ENCODE results near the gene PDE3A. TPM values are rescaled to one million over a fixed set of nuclear protein-coding genes. Genes with fewer than 3 reads are reported as not detected.

The PDE3A gene
- total and polyA plus RNA-seq, 2 donors, result 1.1 to 2.2 TPM

DNA sequence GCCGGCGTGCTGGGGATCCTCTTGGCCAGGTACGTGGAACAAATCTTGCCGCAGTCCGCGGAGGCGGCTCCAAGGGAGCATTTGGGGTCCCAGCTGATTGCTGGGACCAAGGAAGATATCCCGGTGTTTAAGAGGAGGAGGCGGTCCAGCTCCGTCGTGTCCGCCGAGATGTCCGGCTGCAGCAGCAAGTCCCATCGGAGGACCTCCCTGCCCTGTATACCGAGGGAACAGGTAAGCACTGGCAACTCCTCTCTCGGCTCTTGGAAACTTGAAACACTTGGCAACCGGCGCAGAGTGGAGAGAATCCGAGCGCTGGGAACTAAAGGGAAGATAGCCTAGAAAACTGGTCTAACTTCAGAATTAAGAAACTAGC, 1.7 kb downstream of the PDE3A start:
- Histone ChIP-seq H3K36me3 (ENCODE audit: control insufficient read depth in 2 of 2, insufficient read depth in 2 of 2, low read length in 1 of 2) (no peaks in the 10 kb centered on the region), H3K27ac (ENCODE audit: low read depth in 1 of 2, low read length in 1 of 2) (peak overlapping the region in 1 of 2 donors; percentile 12), H3K4me1 (ENCODE audit: control insufficient read depth in 2 of 2, insufficient read depth in 2 of 2, low read length in 2 of 2) (peaks cover 0 to 11% of the 10 kb centered on the region in 2 donors), H3K27me3 (ENCODE audit: control insufficient read depth in 2 of 2, insufficient read depth in 1 of 2, low read length in 1 of 2) (peaks cover 32 to 47% of the 10 kb centered on the region in 2 donors), H3K4me3 (ENCODE audit: low read length in 2 of 2) (peak overlapping the region; percentile 35 to 46), H3K9me3 (ENCODE audit: control insufficient read depth in 2 of 2, insufficient read depth in 1 of 2, low read length in 1 of 2) (no peaks in the 10 kb centered on the region)
- DNase-seq (ENCODE audit: low read depth in 6 of 9, low spot score in 9 of 9), result peak in 1 of 9 donors; percentile 11
- 5% methylated on average over 21 of the region's 21 CpGs for WGBS

DNA sequence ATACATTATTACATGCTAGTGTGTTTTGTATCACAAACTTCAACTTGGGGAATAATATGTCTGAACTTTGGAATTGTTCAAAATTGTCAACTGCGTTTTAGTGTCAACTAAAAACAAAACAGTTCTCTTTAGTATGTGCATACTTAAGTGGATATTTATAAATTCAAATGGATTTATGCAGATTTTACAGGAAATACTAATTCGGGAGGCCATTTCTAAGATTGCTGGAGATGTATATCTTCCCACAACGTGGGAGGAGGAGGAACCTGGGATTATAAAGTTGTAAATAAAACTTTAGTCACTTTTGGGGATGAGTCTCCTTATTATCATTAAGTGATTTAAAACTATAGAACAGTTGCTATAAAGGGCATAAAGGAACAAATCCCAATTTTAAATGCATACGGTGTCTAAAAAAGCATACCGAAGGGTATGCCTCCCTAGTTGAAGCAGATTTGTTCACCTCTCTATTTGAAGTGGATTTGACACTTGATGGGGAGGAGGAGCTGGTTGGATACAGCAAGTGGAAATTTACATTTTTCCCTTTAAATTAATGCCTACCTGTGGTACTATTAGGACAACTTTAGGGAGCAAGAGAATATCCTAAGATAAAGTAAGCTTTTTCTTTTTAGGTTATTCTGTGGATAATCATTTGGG, 2.7 kb downstream of the PDE3A start:
- 68% methylated on average over 5 of the region's 5 CpGs for WGBS
- Histone ChIP-seq H3K27ac (ENCODE audit: low read depth in 1 of 2, low read length in 1 of 2) (no peak overlapping the region), H3K4me3 (ENCODE audit: low read length in 2 of 2) (no peak overlapping the region), H3K27me3 (ENCODE audit: control insufficient read depth in 2 of 2, insufficient read depth in 1 of 2, low read length in 1 of 2) (peaks cover 32 to 47% of the 10 kb centered on the region in 2 donors), H3K4me1 (ENCODE audit: control insufficient read depth in 2 of 2, insufficient read depth in 2 of 2, low read length in 2 of 2) (peaks cover 0 to 11% of the 10 kb centered on the region in 2 donors), H3K9me3 (ENCODE audit: control insufficient read depth in 2 of 2, insufficient read depth in 1 of 2, low read length in 1 of 2) (no peaks in the 10 kb centered on the region), H3K36me3 (ENCODE audit: control insufficient read depth in 2 of 2, insufficient read depth in 2 of 2, low read length in 1 of 2) (no peaks in the 10 kb centered on the region)
- no peak for DNase-seq (ENCODE audit: low read depth in 6 of 9, low spot score in 9 of 9)

DNA sequence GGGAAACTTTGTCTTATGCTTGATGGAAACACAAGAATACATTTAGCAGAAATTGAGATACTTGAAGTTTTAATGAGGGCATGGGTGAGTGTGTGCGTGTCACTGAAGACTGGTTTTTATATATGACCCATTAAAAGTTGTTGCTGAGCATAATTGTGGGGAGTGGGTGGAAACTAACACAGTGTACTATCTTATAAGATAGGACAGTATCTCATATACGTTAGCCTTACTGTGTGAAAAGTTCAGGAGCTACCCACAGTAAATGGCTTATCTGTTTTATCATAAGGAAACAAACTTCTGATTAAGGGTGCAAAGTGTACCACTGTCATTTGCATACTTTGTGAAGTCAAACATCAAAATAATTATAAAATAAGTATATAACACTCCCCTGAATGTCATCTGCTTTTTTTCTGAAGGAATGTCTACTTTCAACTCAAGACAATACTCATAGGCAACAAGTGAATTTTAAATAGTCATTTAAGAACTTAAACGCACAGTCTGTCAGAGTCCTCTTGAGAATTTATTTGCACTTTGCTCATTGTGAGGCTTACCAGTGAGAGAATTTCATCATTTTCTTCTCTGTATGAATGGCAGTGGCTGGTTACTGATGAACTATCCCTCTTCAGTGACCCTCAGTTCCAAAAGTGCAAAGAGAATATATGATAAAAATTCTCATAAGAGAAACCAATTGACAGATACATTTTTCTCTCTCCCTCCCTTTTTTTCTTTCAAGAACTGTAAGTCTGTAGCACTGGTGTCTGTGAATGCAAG, 4.2 kb downstream of the PDE3A start:
- no peaks in the 10 kb centered on the region for H3K9me3 ChIP-seq (ENCODE audit: control insufficient read depth in 2 of 2, insufficient read depth in 1 of 2, low read length in 1 of 2)
- H3K4me3 ChIP-seq (ENCODE audit: low read length in 2 of 2), result no peak overlapping the region
- no peak overlapping the region for H3K27ac ChIP-seq (ENCODE audit: low read depth in 1 of 2, low read length in 1 of 2)
- no peak for DNase-seq (ENCODE audit: low read depth in 6 of 9, low spot score in 9 of 9)
- H3K27me3 ChIP-seq (ENCODE audit: control insufficient read depth in 2 of 2, insufficient read depth in 1 of 2, low read length in 1 of 2), result peaks cover 30 to 41% of the 10 kb centered on the region in 2 donors
- WGBS, result 83% methylated on average over 3 of the region's 3 CpGs
- H3K4me1 ChIP-seq (ENCODE audit: control insufficient read depth in 2 of 2, insufficient read depth in 2 of 2, low read length in 2 of 2), result peaks cover 0 to 11% of the 10 kb centered on the region in 2 donors
- no peaks in the 10 kb centered on the region for H3K36me3 ChIP-seq (ENCODE audit: control insufficient read depth in 2 of 2, insufficient read depth in 2 of 2, low read length in 1 of 2)

GRCh38 chr12:20374795-20375194, 6.5 kb downstream of the PDE3A start:
- H3K36me3 ChIP-seq (ENCODE audit: control insufficient read depth in 2 of 2, insufficient read depth in 2 of 2, low read length in 1 of 2), result no peaks in the 10 kb centered on the region
- no peaks in the 10 kb centered on the region for H3K9me3 ChIP-seq (ENCODE audit: control insufficient read depth in 2 of 2, insufficient read depth in 1 of 2, low read length in 1 of 2)
- no peak overlapping the region for H3K27ac ChIP-seq (ENCODE audit: low read depth in 1 of 2, low read length in 1 of 2)
- H3K27me3 ChIP-seq (ENCODE audit: control insufficient read depth in 2 of 2, insufficient read depth in 1 of 2, low read length in 1 of 2), result peaks cover 8 to 18% of the 10 kb centered on the region in 2 donors
- WGBS, result 94% methylated on average over 3 of the region's 3 CpGs
- no peak for DNase-seq (ENCODE audit: low read depth in 6 of 9, low spot score in 9 of 9)
- no peak overlapping the region for H3K4me3 ChIP-seq (ENCODE audit: low read length in 2 of 2)
- peaks cover 0 to 4% of the 10 kb centered on the region in 2 donors for H3K4me1 ChIP-seq (ENCODE audit: control insufficient read depth in 2 of 2, insufficient read depth in 2 of 2, low read length in 2 of 2)

DNA sequence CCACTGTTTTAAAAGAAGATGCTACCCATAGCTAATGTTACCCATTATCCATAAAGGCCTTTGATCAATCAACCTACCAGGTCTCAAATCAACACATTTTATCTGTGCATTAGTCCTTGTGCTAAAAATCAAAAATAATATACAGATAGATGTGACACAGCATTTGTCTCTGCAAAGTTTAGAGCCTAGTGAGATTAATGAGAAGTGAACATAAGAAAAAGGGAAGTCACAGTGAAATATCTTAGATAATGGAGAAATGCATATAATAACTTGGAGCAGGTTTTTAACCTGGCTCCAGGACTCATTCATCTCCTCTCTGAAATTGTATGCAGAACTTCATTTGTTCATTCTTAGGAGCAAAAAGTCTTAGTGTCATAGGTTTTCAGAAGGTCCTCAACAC, 7.2 kb downstream of the PDE3A start:
- DNase-seq (ENCODE audit: low read depth in 6 of 9, low spot score in 9 of 9), result no peak
- Histone ChIP-seq H3K27ac (ENCODE audit: low read depth in 1 of 2, low read length in 1 of 2) (no peak overlapping the region), H3K4me1 (ENCODE audit: control insufficient read depth in 2 of 2, insufficient read depth in 2 of 2, low read length in 2 of 2) (no peaks in the 10 kb centered on the region), H3K27me3 (ENCODE audit: control insufficient read depth in 2 of 2, insufficient read depth in 1 of 2, low read length in 1 of 2) (peaks cover 3 to 11% of the 10 kb centered on the region in 2 donors), H3K4me3 (ENCODE audit: low read length in 2 of 2) (no peak overlapping the region), H3K9me3 (ENCODE audit: control insufficient read depth in 2 of 2, insufficient read depth in 1 of 2, low read length in 1 of 2) (no peaks in the 10 kb centered on the region), H3K36me3 (ENCODE audit: control insufficient read depth in 2 of 2, insufficient read depth in 2 of 2, low read length in 1 of 2) (no peaks in the 10 kb centered on the region)

DNA sequence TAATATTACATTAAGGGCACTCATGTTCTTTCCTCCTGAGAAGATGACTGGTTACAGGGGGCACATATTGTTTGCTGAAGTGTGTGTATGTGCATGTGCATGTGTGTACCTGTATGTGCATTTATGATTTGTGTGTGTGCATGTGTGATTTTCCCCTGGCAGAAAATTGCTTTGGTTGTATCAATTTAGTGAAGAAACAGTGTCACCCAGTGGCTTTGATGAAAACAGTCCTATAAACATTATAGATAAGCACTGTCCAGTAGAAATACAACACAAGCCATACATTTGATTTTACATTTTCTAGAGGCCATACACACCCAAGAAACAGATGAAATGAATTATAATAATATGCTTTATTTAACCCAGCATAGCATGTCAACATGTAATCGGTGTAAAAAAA, 8.6 kb downstream of the PDE3A start:
- Histone ChIP-seq H3K27ac (ENCODE audit: low read depth in 1 of 2, low read length in 1 of 2) (no peak overlapping the region), H3K4me3 (ENCODE audit: low read length in 2 of 2) (no peak overlapping the region), H3K4me1 (ENCODE audit: control insufficient read depth in 2 of 2, insufficient read depth in 2 of 2, low read length in 2 of 2) (no peaks in the 10 kb centered on the region), H3K27me3 (ENCODE audit: control insufficient read depth in 2 of 2, insufficient read depth in 1 of 2, low read length in 1 of 2) (peaks cover 2 to 3% of the 10 kb centered on the region in 2 donors), H3K36me3 (ENCODE audit: control insufficient read depth in 2 of 2, insufficient read depth in 2 of 2, low read length in 1 of 2) (no peaks in the 10 kb centered on the region), H3K9me3 (ENCODE audit: control insufficient read depth in 2 of 2, insufficient read depth in 1 of 2, low read length in 1 of 2) (no peaks in the 10 kb centered on the region)
- peak in 1 of 9 donors; percentile 16 for DNase-seq (ENCODE audit: low read depth in 6 of 9, low spot score in 9 of 9)
- 98% methylated on average over 1 of the region's 1 CpG for WGBS

GRCh38 chr12:20377750-20378149, 9.4 kb downstream of the PDE3A start:
- no peaks in the 10 kb centered on the region for H3K9me3 ChIP-seq (ENCODE audit: control insufficient read depth in 2 of 2, insufficient read depth in 1 of 2, low read length in 1 of 2)
- no peak for DNase-seq (ENCODE audit: low read depth in 6 of 9, low spot score in 9 of 9)
- no peak overlapping the region for H3K27ac ChIP-seq (ENCODE audit: low read depth in 1 of 2, low read length in 1 of 2)
- no peaks in the 10 kb centered on the region for H3K4me1 ChIP-seq (ENCODE audit: control insufficient read depth in 2 of 2, insufficient read depth in 2 of 2, low read length in 2 of 2)
- no peak overlapping the region for H3K4me3 ChIP-seq (ENCODE audit: low read length in 2 of 2)
- peaks cover 0 to 2% of the 10 kb centered on the region in 2 donors for H3K27me3 ChIP-seq (ENCODE audit: control insufficient read depth in 2 of 2, insufficient read depth in 1 of 2, low read length in 1 of 2)
- no peaks in the 10 kb centered on the region for H3K36me3 ChIP-seq (ENCODE audit: control insufficient read depth in 2 of 2, insufficient read depth in 2 of 2, low read length in 1 of 2)

GRCh38 chr12:20382117-20382516, 13.8 kb downstream of the PDE3A start:
- H3K4me3 ChIP-seq (ENCODE audit: low read length in 2 of 2), result no peak overlapping the region
- no peaks in the 10 kb centered on the region for H3K4me1 ChIP-seq (ENCODE audit: control insufficient read depth in 2 of 2, insufficient read depth in 2 of 2, low read length in 2 of 2)
- no peak for DNase-seq (ENCODE audit: low read depth in 6 of 9, low spot score in 9 of 9)
- no peaks in the 10 kb centered on the region for H3K9me3 ChIP-seq (ENCODE audit: control insufficient read depth in 2 of 2, insufficient read depth in 1 of 2, low read length in 1 of 2)
- no peak overlapping the region for H3K27ac ChIP-seq (ENCODE audit: low read depth in 1 of 2, low read length in 1 of 2)
- H3K27me3 ChIP-seq (ENCODE audit: control insufficient read depth in 2 of 2, insufficient read depth in 1 of 2, low read length in 1 of 2), result no peaks in the 10 kb centered on the region
- no peaks in the 10 kb centered on the region for H3K36me3 ChIP-seq (ENCODE audit: control insufficient read depth in 2 of 2, insufficient read depth in 2 of 2, low read length in 1 of 2)
- 94% methylated on average over 2 of the region's 2 CpGs for WGBS

GRCh38 chr12:20383612-20384011, 15.3 kb downstream of the PDE3A start:
- no peaks in the 10 kb centered on the region for H3K4me1 ChIP-seq (ENCODE audit: control insufficient read depth in 2 of 2, insufficient read depth in 2 of 2, low read length in 2 of 2)
- no peaks in the 10 kb centered on the region for H3K36me3 ChIP-seq (ENCODE audit: control insufficient read depth in 2 of 2, insufficient read depth in 2 of 2, low read length in 1 of 2)
- no peak overlapping the region for H3K4me3 ChIP-seq (ENCODE audit: low read length in 2 of 2)
- no peak for DNase-seq (ENCODE audit: low read depth in 6 of 9, low spot score in 9 of 9)
- no peak overlapping the region for H3K27ac ChIP-seq (ENCODE audit: low read depth in 1 of 2, low read length in 1 of 2)
- H3K27me3 ChIP-seq (ENCODE audit: control insufficient read depth in 2 of 2, insufficient read depth in 1 of 2, low read length in 1 of 2), result no peaks in the 10 kb centered on the region
- H3K9me3 ChIP-seq (ENCODE audit: control insufficient read depth in 2 of 2, insufficient read depth in 1 of 2, low read length in 1 of 2), result no peaks in the 10 kb centered on the region
- 94% methylated on average over 2 of the region's 2 CpGs for WGBS

Data from thymus (tissue), 11 donors.